ENCODE measurements around the gene CUZD1.

DNA sequence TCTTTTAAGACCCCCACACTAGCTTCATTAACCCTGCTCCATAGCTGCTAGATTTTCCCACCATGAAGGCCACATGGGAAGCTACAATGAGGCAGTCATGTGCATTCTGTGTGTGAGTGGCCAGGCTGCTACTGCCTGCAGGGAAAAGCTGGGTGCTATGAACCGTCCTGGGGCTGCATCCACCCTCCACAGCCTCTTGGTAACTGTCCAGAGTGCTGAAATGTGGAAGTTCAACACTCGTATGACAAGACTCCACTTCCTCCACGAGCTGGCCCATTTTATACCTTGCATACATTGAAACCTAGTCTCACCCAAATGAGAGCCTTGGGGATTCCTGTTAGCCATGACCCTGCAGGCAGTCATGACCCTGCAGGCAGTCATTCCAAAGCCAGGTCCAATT is 59.4 kb downstream of the CUZD1 start:
- TF ChIP-seq, protein P1, sequence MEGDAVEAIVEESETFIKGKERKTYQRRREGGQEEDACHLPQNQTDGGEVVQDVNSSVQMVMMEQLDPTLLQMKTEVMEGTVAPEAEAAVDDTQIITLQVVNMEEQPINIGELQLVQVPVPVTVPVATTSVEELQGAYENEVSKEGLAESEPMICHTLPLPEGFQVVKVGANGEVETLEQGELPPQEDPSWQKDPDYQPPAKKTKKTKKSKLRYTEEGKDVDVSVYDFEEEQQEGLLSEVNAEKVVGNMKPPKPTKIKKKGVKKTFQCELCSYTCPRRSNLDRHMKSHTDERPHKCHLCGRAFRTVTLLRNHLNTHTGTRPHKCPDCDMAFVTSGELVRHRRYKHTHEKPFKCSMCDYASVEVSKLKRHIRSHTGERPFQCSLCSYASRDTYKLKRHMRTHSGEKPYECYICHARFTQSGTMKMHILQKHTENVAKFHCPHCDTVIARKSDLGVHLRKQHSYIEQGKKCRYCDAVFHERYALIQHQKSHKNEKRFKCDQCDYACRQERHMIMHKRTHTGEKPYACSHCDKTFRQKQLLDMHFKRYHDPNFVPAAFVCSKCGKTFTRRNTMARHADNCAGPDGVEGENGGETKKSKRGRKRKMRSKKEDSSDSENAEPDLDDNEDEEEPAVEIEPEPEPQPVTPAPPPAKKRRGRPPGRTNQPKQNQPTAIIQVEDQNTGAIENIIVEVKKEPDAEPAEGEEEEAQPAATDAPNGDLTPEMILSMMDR (IDR thresholded peaks at IDR 0.05; ENCODE audit: borderline replicate concordance, extremely low read depth, low read length, poor library complexity, severe bottlenecking): no peak
- no peak for TF ChIP-seq EZH2 (IDR thresholded peaks at IDR 0.05; ENCODE audit: borderline replicate concordance, low read depth, low read length, severe bottlenecking)
